Neural progenitor cell (in vitro differentiated cells): ENCODE data around the gene PRPH2.

Experiments
- CTCF ChIP-seq: fragments of 200-600 bp; sonication (generic); IDR thresholded peaks from 2 replicates; pipeline ENCODE4 v1.5.1; 2017; ENCODE audit warnings: antibody characterized with exemption, mild to moderate bottlenecking
- EZH2 ChIP-seq: fragments of 200-600 bp; sonication (generic); IDR thresholded peaks from 2 replicates; pipeline ENCODE4 v1.6.1; 2017; ENCODE audit warnings: antibody characterized with exemption, mild to moderate bottlenecking, moderate library complexity
- EZH2phosphoT487 ChIP-seq: fragments of 200-600 bp; sonication (generic); IDR thresholded peaks from 2 replicates; pipeline ENCODE4 v1.6.1; 2017; ENCODE audit warnings: antibody characterized with exemption

GRCh38 chr6:42708096-42708495 is 14.3 kb downstream of the PRPH2 start:
- TF ChIP-seq CTCF (no peak), EZH2 (no peak), EZH2phosphoT487 (no peak)
